DND-41 (cell line): ENCODE data around the gene C1orf21.

Experiments used
- CTCF ChIP-seq: IDR thresholded peaks from 2 replicates; pipeline ENCODE4 v1.5.1; 2012; ENCODE audit warnings: borderline replicate concordance, low read length, moderate library complexity, mild to moderate bottlenecking; ENCODE audit not compliant: poor library complexity, severe bottlenecking; ENCODE audit errors: extremely low read depth
- EZH2 ChIP-seq: IDR thresholded peaks from 3 replicates; pipeline ENCODE4 v1.6.1; 2012; ENCODE audit warnings: borderline replicate concordance, low read depth, mild to moderate bottlenecking, moderate library complexity, low read length, inconsistent platforms; ENCODE audit not compliant: severe bottlenecking

GRCh38 chr1:184383772-184384323, 3.0 kb upstream of the C1orf21 start:
- TF ChIP-seq CTCF (no peak), EZH2 (no peak)
